Stimulated activated memory B cell treated with anti-CD40 and anti-IgM and Interleukin-4, amounts not matched to agents 10 μg/mL and 1 μg/mL and 100 μg/mL, for 72 hours (primary cell): ENCODE data around the gene AOC3.
"Not testable (repeated sequence)": the region's sequence is repeated elsewhere in the genome, so short reads cannot be mapped to it uniquely, and the experiment has no call there.

Source experiments
- ATAC-seq: fragments of 150-1000 bp; cut with Tn5 transposase; 2 replicates; pipeline ENCODE4 v1.10.0; 2021
- H3K27ac Mint-ChIP-seq: one replicate; pipeline ENCODE4 v1.8.0; 2022; ENCODE audit warnings: mild to moderate bottlenecking, mixed read lengths
- H3K27me3 Mint-ChIP-seq: one replicate; pipeline ENCODE4 v1.8.0; 2022; ENCODE audit warnings: mixed read lengths
- H3K36me3 Mint-ChIP-seq: one replicate; pipeline ENCODE4 v1.8.0; 2022; ENCODE audit warnings: mixed read lengths
- H3K4me1 Mint-ChIP-seq: one replicate; pipeline ENCODE4 v1.8.0; 2022; ENCODE audit warnings: mixed read lengths
- H3K4me3 Mint-ChIP-seq: one replicate; pipeline ENCODE4 v1.8.0; 2022; ENCODE audit warnings: mild to moderate bottlenecking, moderate library complexity, mixed read lengths
- H3K9me3 Mint-ChIP-seq: one replicate; pipeline ENCODE4 v1.8.0; 2022; ENCODE audit warnings: mixed read lengths

AOC3 gene

GRCh38 chr17:42852351-42852750 lies 1.4 kb downstream of the AOC3 start:
- no peak overlapping the region for H3K4me3 Mint-ChIP-seq
- no peak for ATAC-seq
- no peaks in the 10 kb centered on the region for H3K9me3 Mint-ChIP-seq
- peaks cover 10% of the 10 kb centered on the region for H3K27me3 Mint-ChIP-seq
- no peaks in the 10 kb centered on the region for H3K4me1 Mint-ChIP-seq
- H3K27ac Mint-ChIP-seq, result no peak overlapping the region
- H3K36me3 Mint-ChIP-seq, result peaks cover 11% of the 10 kb centered on the region

- peaks cover 11% of the 10 kb centered on the region for H3K36me3 Mint-ChIP-seq
- no peak for ATAC-seq
- H3K27me3 Mint-ChIP-seq, result peaks cover 11% of the 10 kb centered on the region
- H3K9me3 Mint-ChIP-seq, result no peaks in the 10 kb centered on the region
- no peaks in the 10 kb centered on the region for H3K4me1 Mint-ChIP-seq
- no peak overlapping the region for H3K4me3 Mint-ChIP-seq
- H3K27ac Mint-ChIP-seq, result no peak overlapping the region
Observed at GRCh38 chr17:42853004-42853403, 2.0 kb downstream of the AOC3 start.

GRCh38 chr17:42853597-42853967 lies 2.6 kb downstream of the AOC3 start:
- Mint-ChIP-seq H3K36me3 (peaks cover 11% of the 10 kb centered on the region), H3K27ac (no peak overlapping the region), H3K4me1 (no peaks in the 10 kb centered on the region), H3K27me3 (peaks cover 11% of the 10 kb centered on the region), H3K9me3 (no peaks in the 10 kb centered on the region), H3K4me3 (no peak overlapping the region)
- ATAC-seq, result no peak

- ATAC-seq, result no peak
- Mint-ChIP-seq H3K27ac (no peak overlapping the region), H3K27me3 (peaks cover 11% of the 10 kb centered on the region), H3K4me3 (no peak overlapping the region), H3K4me1 (no peaks in the 10 kb centered on the region), H3K9me3 (no peaks in the 10 kb centered on the region), H3K36me3 (peaks cover 11% of the 10 kb centered on the region)
Observed at GRCh38 chr17:42853968-42854790, 3.2 kb downstream of the AOC3 start.

GRCh38 chr17:42855048-42855596 lies 4.1 kb downstream of the AOC3 start:
- Mint-ChIP-seq H3K9me3 (no peaks in the 10 kb centered on the region), H3K27ac (no peak overlapping the region), H3K4me1 (no peaks in the 10 kb centered on the region), H3K4me3 (no peak overlapping the region), H3K36me3 (peaks cover 11% of the 10 kb centered on the region), H3K27me3 (peaks cover 11% of the 10 kb centered on the region)
- no peak for ATAC-seq

- peaks cover 11% of the 10 kb centered on the region for H3K36me3 Mint-ChIP-seq
- not testable (repeated sequence) for H3K9me3 Mint-ChIP-seq, ATAC-seq, H3K4me1 Mint-ChIP-seq, H3K27ac Mint-ChIP-seq, H3K4me3 Mint-ChIP-seq
- H3K27me3 Mint-ChIP-seq, result peaks cover 11% of the 10 kb centered on the region
Observed at GRCh38 chr17:42856093-42856492, 5.1 kb downstream of the AOC3 start.

- not testable (repeated sequence) for H3K4me3 Mint-ChIP-seq, H3K9me3 Mint-ChIP-seq, H3K4me1 Mint-ChIP-seq, ATAC-seq, H3K27ac Mint-ChIP-seq
- peaks cover 11% of the 10 kb centered on the region for H3K36me3 Mint-ChIP-seq
- H3K27me3 Mint-ChIP-seq, result peaks cover 11% of the 10 kb centered on the region
Observed at GRCh38 chr17:42856516-42856915, 5.5 kb downstream of the AOC3 start.

GRCh38 chr17:42857389-42857788 lies 6.4 kb downstream of the AOC3 start:
- Mint-ChIP-seq H3K36me3 (peaks cover 11% of the 10 kb centered on the region), H3K27ac (no peak overlapping the region), H3K9me3 (no peaks in the 10 kb centered on the region), H3K4me3 (no peak overlapping the region), H3K4me1 (no peaks in the 10 kb centered on the region), H3K27me3 (peaks cover 11% of the 10 kb centered on the region)
- ATAC-seq, result no peak

- Mint-ChIP-seq H3K4me1 (no peaks in the 10 kb centered on the region), H3K27me3 (peaks cover 39% of the 10 kb centered on the region), H3K27ac (no peak overlapping the region), H3K4me3 (no peak overlapping the region), H3K36me3 (no peaks in the 10 kb centered on the region), H3K9me3 (peaks cover 3% of the 10 kb centered on the region)
- ATAC-seq, result no peak
Observed at GRCh38 chr17:42865638-42866094, 14.7 kb downstream of the AOC3 start.

GRCh38 chr17:42866216-42866615 lies 15.2 kb downstream of the AOC3 start:
- Mint-ChIP-seq H3K27ac (no peak overlapping the region), H3K4me3 (no peak overlapping the region), H3K9me3 (peaks cover 3% of the 10 kb centered on the region), H3K27me3 (peaks cover 41% of the 10 kb centered on the region), H3K4me1 (no peaks in the 10 kb centered on the region), H3K36me3 (no peaks in the 10 kb centered on the region)
- no peak for ATAC-seq

- no peaks in the 10 kb centered on the region for H3K36me3 Mint-ChIP-seq
- H3K27ac Mint-ChIP-seq, result no peak overlapping the region
Observed at GRCh38 chr17:42866631-42867575, 15.9 kb downstream of the AOC3 start.

GRCh38 chr17:42867694-42868261 lies 16.8 kb downstream of the AOC3 start:
- H3K36me3 Mint-ChIP-seq, H3K27ac Mint-ChIP-seq, H3K4me3 Mint-ChIP-seq, H3K9me3 Mint-ChIP-seq, H3K4me1 Mint-ChIP-seq, ATAC-seq: not testable (repeated sequence)
- H3K27me3 Mint-ChIP-seq, result peaks cover 52% of the 10 kb centered on the region

More at GRCh38 chr17:42866631-42867575, 15.9 kb downstream of the AOC3 start:
- Mint-ChIP-seq H3K9me3 (peaks cover 3% of the 10 kb centered on the region), H3K4me1 (no peaks in the 10 kb centered on the region), H3K27me3 (peaks cover 48% of the 10 kb centered on the region), H3K4me3 (no peak overlapping the region)
- no peak for ATAC-seq

GRCh38 chr17:42868338-42868737 lies 17.3 kb downstream of the AOC3 start:
- Mint-ChIP-seq H3K9me3 (peaks cover 3% of the 10 kb centered on the region), H3K4me1 (no peaks in the 10 kb centered on the region), H3K36me3 (no peaks in the 10 kb centered on the region), H3K27ac (no peak overlapping the region), H3K27me3 (peaks cover 55% of the 10 kb centered on the region), H3K4me3 (no peak overlapping the region)
- no peak for ATAC-seq

- Mint-ChIP-seq H3K27ac (no peak overlapping the region), H3K4me1 (no peaks in the 10 kb centered on the region), H3K9me3 (peaks cover 3% of the 10 kb centered on the region), H3K27me3 (peaks cover 48% of the 10 kb centered on the region), H3K4me3 (no peak overlapping the region), H3K36me3 (no peaks in the 10 kb centered on the region)
- ATAC-seq, result no peak
Observed at GRCh38 chr17:42871647-42872046, 20.6 kb downstream of the AOC3 start.
